HFF-Myc (cell line): ENCODE data around the gene ERG28.

ENCODE experiments used
- DNase-seq: peaks from one replicate; pipeline ENCODE4 v3.0.0-alpha.2; 2011; ENCODE audit warnings: low read depth; ENCODE audit errors: extremely low read depth
- H3K4me3 ChIP-seq: replicated peaks from 2 replicates; pipeline ENCODE4 v1.5.1; 2011; ENCODE audit warnings: low read depth, mild to moderate bottlenecking, control low read depth, low read length
- CTCF ChIP-seq: IDR thresholded peaks from 2 replicates; pipeline ENCODE4 v1.5.1; 2012; ENCODE audit warnings: mild to moderate bottlenecking, low read depth, low read length, control low read depth; ENCODE audit errors: missing control alignments

The ERG28 gene

DNA sequence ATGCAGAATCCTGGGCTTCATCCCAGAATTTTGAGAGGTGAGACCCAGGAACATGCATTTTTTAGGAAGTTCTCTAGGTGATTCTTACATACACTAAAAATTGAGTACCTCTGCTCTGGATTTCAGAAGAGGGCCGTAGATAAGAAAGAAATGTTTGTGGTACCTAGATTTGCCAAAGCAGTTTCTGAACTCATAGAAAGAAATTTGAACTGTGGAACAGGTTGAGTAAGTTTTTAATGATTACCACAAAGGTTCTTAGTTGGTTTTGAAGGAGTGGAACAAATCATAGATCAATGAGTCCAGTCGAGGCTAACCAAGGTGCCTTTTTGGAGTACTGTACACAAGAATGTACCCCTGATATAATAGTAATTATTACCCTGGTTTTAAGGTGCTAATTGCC lies 25.2 kb upstream of the ERG28 start:
- DNase-seq, result no peak
- no peak for TF ChIP-seq CTCF
- no peak overlapping the region for H3K4me3 ChIP-seq

DNA sequence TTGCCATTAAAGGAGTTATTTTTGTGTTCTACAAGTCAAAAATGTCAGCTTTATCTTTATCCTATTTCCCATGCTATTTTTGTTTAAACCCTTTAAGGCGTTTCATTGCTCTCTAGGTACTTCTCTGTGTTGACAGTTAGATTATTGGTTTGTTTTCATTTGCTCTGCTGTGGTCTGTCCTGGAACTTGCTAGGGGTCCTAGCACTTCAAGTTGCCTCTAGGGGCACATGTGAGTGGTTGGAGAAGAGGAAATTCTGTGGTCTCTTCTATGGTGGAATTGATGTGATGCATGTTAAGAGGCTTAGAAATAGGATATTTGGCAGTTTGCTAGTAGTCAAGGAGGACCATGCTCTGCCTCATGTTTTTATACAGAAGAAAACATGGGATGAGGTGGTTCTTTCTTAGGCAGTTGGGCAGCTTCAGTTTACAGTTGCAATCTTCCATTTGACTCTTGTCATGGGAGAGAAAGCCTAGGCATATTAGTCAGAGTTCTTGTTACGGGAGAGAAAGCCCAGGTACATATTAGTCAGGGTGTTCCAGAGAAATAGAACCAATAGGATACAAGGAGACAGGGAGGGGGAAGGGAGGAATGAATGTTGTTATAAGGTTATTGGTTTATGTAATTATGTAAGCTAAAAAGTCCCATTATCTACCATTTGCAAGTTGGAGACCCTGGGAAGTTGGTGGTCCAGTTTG lies 14.7 kb upstream of the ERG28 start:
- H3K4me3 ChIP-seq, result no peak overlapping the region
- DNase-seq, result no peak
- TF ChIP-seq CTCF, result no peak

- no peak for TF ChIP-seq CTCF
- no peak for DNase-seq
- no peak overlapping the region for H3K4me3 ChIP-seq
Measured at GRCh38 chr14:75673345-75674035, 12.8 kb upstream of the ERG28 start.

DNA sequence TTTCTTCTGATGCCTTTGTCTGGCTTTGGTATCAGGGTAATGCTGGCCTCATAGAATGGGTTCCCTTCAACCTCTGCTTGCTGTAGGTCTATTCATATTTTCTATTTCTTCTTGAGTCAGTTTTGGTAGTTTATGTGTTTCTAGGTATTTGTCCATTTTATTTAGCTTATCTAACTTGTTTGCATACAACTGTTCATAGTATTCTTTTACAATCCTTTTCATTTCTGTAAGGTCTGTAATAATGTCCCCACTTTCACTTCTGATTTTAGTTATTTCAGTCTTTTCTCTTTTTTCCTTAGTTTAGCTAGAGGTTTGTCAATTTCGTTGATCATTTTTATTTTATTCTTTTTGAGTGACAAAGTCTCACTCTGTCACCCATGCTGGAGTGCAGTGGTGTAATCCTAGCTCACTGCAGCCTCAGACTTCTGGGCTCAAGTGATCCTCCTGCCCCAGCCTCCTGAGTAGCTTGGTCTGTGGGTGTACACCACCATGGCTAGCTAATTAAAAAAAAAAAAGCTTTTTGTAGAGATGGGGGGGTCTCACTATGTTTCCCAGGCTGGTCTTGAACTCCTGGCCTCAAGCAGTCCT lies 12.0 kb upstream of the ERG28 start:
- no peak for TF ChIP-seq CTCF
- no peak overlapping the region for H3K4me3 ChIP-seq
- no peak for DNase-seq

DNA sequence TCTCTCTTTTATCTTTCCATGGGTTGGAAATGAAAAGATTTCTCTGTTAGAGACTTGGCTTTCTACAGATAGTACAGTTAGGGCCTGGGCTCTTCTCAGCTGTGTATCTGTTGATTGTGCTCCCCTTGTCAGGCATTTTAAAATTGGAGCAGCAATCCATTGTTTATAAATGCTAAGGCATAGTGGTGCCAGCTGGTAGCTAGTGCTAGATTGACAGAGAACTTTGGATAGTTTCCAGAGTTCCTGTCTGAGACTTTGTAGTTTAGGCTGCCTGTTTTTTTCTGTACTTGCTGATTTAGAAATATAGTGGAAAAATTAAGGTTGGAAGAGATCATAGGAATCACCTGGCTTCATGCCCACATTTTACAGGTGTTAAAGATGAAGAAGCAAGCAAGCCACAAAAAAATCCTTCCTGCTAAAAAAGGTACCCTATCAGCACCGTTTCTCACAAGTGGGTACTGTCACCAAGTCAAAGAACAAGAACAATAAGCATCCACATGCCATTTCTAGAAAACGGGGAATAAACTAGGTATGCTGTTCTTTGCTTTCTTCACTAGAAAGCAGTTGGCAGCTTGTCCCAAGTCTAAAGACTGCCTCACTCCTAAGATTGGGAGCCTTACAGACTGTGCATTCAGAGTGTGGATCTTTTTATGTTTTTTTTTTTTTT lies 6.6 kb upstream of the ERG28 start:
- DNase-seq, result no peak
- H3K4me3 ChIP-seq, result no peak overlapping the region
- TF ChIP-seq CTCF, result no peak

- H3K4me3 ChIP-seq, result no peak overlapping the region
- TF ChIP-seq CTCF, result no peak
- DNase-seq, result no peak
Measured at GRCh38 chr14:75662966-75663365, 2.3 kb upstream of the ERG28 start.
